HEK293T (cell line): ENCODE measurements around the gene LAPTM4A.

ENCODE experiments used
- FOXM1 ChIP-seq: fragments of 450-650 bp; IDR thresholded peaks from 2 replicates; pipeline ENCODE4 v1.6.1; 2017; ENCODE audit warnings: mild to moderate bottlenecking, borderline replicate concordance
- NFRKB ChIP-seq: fragments of 450-650 bp; IDR thresholded peaks from 2 replicates; pipeline ENCODE4 v1.6.1; 2016; ENCODE audit warnings: mild to moderate bottlenecking, moderate library complexity
- SP1 ChIP-seq: fragments of 450-650 bp; IDR thresholded peaks from 2 replicates; pipeline ENCODE4 v1.6.1; 2017
- TARDBP ChIP-seq: fragments of 450-650 bp; IDR thresholded peaks from 2 replicates; pipeline ENCODE4 v1.6.1; 2016

GRCh38 chr2:20016346-20016745 lies 35.1 kb downstream of the LAPTM4A start:
- TF ChIP-seq SP1 (no peak), FOXM1 (no peak), TARDBP (no peak), NFRKB (no peak)
